SU-DHL-6 (cell line): ENCODE data around the gene GNS.

Experiments used
- EZH2phosphoT487 ChIP-seq: fragments of 200-600 bp; sonication (generic), shearing (Covaris generic); conservative IDR thresholded peaks from 2 replicates; pipeline ENCODE4 v1.6.1; 2018; ENCODE audit warnings: mild to moderate bottlenecking, antibody characterized with exemption, low read length, moderate library complexity, mixed read lengths
- TF ChIP-seq, protein P1 (sequence below): fragments of 200-600 bp; sonication (generic); IDR thresholded peaks from one replicate; pipeline ENCODE4 v1.5.1; 2017; ENCODE audit warnings: antibody characterized with exemption, mild to moderate bottlenecking, low read length, moderate library complexity; ENCODE audit not compliant: insufficient read depth, poor library complexity, severe bottlenecking

DNA sequence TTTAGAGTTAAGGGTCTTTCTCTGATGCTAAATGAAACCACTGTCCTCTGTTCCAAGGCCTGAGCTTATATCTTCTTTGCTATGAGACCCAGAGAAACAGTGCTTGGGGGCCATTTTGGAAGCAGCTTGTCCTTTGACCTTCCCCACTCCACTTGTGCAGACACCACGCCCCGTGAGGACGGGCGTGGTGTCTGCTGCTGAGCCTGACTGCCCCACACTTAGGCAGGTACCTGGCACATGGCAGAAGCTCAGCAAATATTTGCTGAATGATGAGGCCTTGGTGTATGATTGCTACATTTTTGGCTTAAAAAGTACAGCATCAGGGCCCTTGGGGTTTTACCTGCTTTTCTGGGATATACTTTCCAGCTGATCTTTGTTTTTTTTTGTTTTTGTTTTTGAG, 79.0 kb downstream of the GNS start:
- TF ChIP-seq, protein P1, sequence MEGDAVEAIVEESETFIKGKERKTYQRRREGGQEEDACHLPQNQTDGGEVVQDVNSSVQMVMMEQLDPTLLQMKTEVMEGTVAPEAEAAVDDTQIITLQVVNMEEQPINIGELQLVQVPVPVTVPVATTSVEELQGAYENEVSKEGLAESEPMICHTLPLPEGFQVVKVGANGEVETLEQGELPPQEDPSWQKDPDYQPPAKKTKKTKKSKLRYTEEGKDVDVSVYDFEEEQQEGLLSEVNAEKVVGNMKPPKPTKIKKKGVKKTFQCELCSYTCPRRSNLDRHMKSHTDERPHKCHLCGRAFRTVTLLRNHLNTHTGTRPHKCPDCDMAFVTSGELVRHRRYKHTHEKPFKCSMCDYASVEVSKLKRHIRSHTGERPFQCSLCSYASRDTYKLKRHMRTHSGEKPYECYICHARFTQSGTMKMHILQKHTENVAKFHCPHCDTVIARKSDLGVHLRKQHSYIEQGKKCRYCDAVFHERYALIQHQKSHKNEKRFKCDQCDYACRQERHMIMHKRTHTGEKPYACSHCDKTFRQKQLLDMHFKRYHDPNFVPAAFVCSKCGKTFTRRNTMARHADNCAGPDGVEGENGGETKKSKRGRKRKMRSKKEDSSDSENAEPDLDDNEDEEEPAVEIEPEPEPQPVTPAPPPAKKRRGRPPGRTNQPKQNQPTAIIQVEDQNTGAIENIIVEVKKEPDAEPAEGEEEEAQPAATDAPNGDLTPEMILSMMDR = no peak
- TF ChIP-seq EZH2phosphoT487 = no peak
